GM12801 (cell line): ENCODE measurements around the gene NHSL1.

Experiments
- CTCF ChIP-seq: IDR thresholded peaks from one replicate; pipeline ENCODE4 v1.5.1; 2011; ENCODE audit warnings: control low read depth; ENCODE audit not compliant: insufficient read length; ENCODE audit errors: extremely low read depth

Gene NHSL1

DNA sequence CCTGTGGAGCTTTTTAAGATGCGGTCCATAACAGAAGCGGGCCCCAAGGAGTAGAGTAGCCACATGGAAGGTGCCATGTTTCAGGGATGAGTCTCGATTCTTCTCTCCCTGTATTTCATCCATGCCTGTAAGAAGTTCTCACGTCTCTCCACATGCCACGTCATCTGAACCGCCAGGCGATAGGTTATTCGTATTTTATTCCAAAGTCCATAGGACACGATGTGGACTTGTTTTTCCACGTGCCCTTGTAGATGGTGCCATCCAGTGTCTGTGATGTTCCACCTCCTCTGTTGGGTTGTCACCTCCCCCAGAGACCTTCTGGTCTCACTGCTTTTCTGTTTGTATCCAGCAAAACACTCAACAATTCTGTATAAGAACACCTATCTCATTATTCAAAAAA, 77.7 kb downstream of the NHSL1 start:
- TF ChIP-seq CTCF, result no peak

GRCh38 chr6:138421089-138421488, 78.2 kb downstream of the NHSL1 start:
- TF ChIP-seq CTCF, result no peak

- no peak for TF ChIP-seq CTCF
These were observed 78.9 kb downstream of the NHSL1 start for GRCh38 chr6:138420356-138420755.

- TF ChIP-seq CTCF, result no peak
These were observed 79.5 kb downstream of the NHSL1 start for GRCh38 chr6:138419766-138420165.

GRCh38 chr6:138418118-138418742, 81.1 kb downstream of the NHSL1 start:
- no peak for TF ChIP-seq CTCF

DNA sequence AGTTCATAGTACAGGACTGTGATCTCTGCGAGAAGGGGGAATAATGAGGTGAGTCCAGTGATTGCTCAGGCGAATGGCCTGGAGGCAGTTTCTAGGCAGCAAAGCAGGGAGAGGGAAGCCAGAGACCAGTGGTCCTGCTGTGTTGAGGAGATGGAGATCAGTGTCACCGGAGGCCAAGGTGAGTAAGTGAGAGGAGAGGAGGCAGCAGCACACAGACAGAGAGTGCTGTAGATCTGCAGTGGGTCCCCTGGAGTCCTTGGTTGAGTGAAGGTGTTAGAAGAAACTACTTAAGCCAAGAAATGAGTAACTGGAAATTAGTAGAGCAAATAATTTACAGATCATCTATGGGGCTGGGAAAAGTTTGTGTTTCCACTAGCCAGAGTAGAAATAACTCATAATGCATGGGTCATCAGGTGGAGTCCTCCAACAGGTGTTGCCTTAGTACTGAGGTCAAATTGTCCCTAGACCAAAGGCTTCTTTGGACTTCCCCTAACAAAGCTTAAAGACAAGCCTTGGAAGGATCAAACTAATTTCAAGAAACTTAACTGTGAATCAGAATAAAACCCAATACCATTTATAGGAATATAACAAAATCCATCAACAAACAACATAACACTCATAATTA, 81.7 kb downstream of the NHSL1 start:
- TF ChIP-seq CTCF, result no peak

- TF ChIP-seq CTCF, result no peak
These were observed 83.1 kb downstream of the NHSL1 start for GRCh38 chr6:138416206-138416605.
